ENCODE measurements around the gene RASGRF2.
"Not testable (repeated sequence)": the region's sequence is repeated elsewhere in the genome, so short reads cannot be mapped to it uniquely, and the experiment has no call there.

The RASGRF2 gene

GRCh38 chr5:81020478-81021167 is 60.5 kb downstream of the RASGRF2 start:
- no peak for DNase-seq (ENCODE audit: low read depth in 1 of 2, low spot score in 1 of 2)

- no peak for DNase-seq (ENCODE audit: low read depth in 1 of 2, low spot score in 1 of 2)
These were observed 61.3 kb downstream of the RASGRF2 start for GRCh38 chr5:81021486-81021885.

GRCh38 chr5:81021951-81022687 is 62.0 kb downstream of the RASGRF2 start:
- no peak for DNase-seq (ENCODE audit: low read depth in 1 of 2, low spot score in 1 of 2)

GRCh38 chr5:81022688-81023084 is 62.5 kb downstream of the RASGRF2 start:
- DNase-seq (ENCODE audit: low read depth in 1 of 2, low spot score in 1 of 2), result no peak

- DNase-seq (ENCODE audit: low read depth in 1 of 2, low spot score in 1 of 2), result no peak
These were observed 63.3 kb downstream of the RASGRF2 start for GRCh38 chr5:81023261-81023970.

GRCh38 chr5:81027481-81028058 is 67.4 kb downstream of the RASGRF2 start:
- DNase-seq (ENCODE audit: low read depth in 1 of 2, low spot score in 1 of 2), result no peak

- not testable (repeated sequence) for DNase-seq (ENCODE audit: low read depth in 1 of 2, low spot score in 1 of 2)
These were observed 68.7 kb downstream of the RASGRF2 start for GRCh38 chr5:81028888-81029287.

- not testable (repeated sequence) for DNase-seq (ENCODE audit: low read depth in 1 of 2, low spot score in 1 of 2)
These were observed 69.6 kb downstream of the RASGRF2 start for GRCh38 chr5:81029736-81030135.

- not testable (repeated sequence) for DNase-seq (ENCODE audit: low read depth in 1 of 2, low spot score in 1 of 2)
These were observed 70.3 kb downstream of the RASGRF2 start for GRCh38 chr5:81030236-81031034.

- DNase-seq (ENCODE audit: low read depth in 1 of 2, low spot score in 1 of 2), result no peak
These were observed 75.4 kb downstream of the RASGRF2 start for GRCh38 chr5:81035522-81035921.

- DNase-seq (ENCODE audit: low read depth in 1 of 2, low spot score in 1 of 2), result no peak
These were observed 78.3 kb downstream of the RASGRF2 start for GRCh38 chr5:81038495-81038894.

GRCh38 chr5:81044868-81045267 is 84.7 kb downstream of the RASGRF2 start:
- no peak for DNase-seq (ENCODE audit: low read depth in 1 of 2, low spot score in 1 of 2)

- DNase-seq (ENCODE audit: low read depth in 1 of 2, low spot score in 1 of 2), result no peak
These were observed 85.2 kb downstream of the RASGRF2 start for GRCh38 chr5:81045389-81045807.

- DNase-seq (ENCODE audit: low read depth in 1 of 2, low spot score in 1 of 2), result no peak
These were observed 85.9 kb downstream of the RASGRF2 start for GRCh38 chr5:81046041-81046440.

- DNase-seq (ENCODE audit: low read depth in 1 of 2, low spot score in 1 of 2), result no peak
These were observed 92.2 kb downstream of the RASGRF2 start for GRCh38 chr5:81052325-81052724.

GRCh38 chr5:81053282-81053681 is 93.1 kb downstream of the RASGRF2 start:
- not testable (repeated sequence) for DNase-seq (ENCODE audit: low read depth in 1 of 2, low spot score in 1 of 2)

- DNase-seq (ENCODE audit: low read depth in 1 of 2, low spot score in 1 of 2), result no peak
These were observed 98.0 kb downstream of the RASGRF2 start for GRCh38 chr5:81058121-81058520.

GRCh38 chr5:81065492-81065891 is 105.3 kb downstream of the RASGRF2 start:
- no peak for DNase-seq (ENCODE audit: low read depth in 1 of 2, low spot score in 1 of 2)

GRCh38 chr5:81066102-81066501 is 105.9 kb downstream of the RASGRF2 start:
- DNase-seq (ENCODE audit: low read depth in 1 of 2, low spot score in 1 of 2), result no peak

GRCh38 chr5:81067406-81067805 is 107.2 kb downstream of the RASGRF2 start:
- no peak for DNase-seq (ENCODE audit: low read depth in 1 of 2, low spot score in 1 of 2)

- DNase-seq (ENCODE audit: low read depth in 1 of 2, low spot score in 1 of 2), result no peak
These were observed 107.9 kb downstream of the RASGRF2 start for GRCh38 chr5:81068063-81068462.
